Measurements from ENCODE around the gene ZNF813.
"Not testable (repeated sequence)": the region's sequence is repeated elsewhere in the genome, so short reads cannot be mapped to it uniquely, and the experiment has no call there.

- TF ChIP-seq EZH2phosphoT487 (IDR thresholded peaks at IDR 0.05; ENCODE audit: low read depth), result not testable (repeated sequence)
- TF ChIP-seq, protein P1, sequence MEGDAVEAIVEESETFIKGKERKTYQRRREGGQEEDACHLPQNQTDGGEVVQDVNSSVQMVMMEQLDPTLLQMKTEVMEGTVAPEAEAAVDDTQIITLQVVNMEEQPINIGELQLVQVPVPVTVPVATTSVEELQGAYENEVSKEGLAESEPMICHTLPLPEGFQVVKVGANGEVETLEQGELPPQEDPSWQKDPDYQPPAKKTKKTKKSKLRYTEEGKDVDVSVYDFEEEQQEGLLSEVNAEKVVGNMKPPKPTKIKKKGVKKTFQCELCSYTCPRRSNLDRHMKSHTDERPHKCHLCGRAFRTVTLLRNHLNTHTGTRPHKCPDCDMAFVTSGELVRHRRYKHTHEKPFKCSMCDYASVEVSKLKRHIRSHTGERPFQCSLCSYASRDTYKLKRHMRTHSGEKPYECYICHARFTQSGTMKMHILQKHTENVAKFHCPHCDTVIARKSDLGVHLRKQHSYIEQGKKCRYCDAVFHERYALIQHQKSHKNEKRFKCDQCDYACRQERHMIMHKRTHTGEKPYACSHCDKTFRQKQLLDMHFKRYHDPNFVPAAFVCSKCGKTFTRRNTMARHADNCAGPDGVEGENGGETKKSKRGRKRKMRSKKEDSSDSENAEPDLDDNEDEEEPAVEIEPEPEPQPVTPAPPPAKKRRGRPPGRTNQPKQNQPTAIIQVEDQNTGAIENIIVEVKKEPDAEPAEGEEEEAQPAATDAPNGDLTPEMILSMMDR (IDR thresholded peaks at IDR 0.05; ENCODE audit: low read depth, low read length), result not testable (repeated sequence)
Measured at GRCh38 chr19:53447196-53447595, 20.3 kb upstream of the ZNF813 start.
